Chondrocyte (in vitro differentiated cells): ENCODE measurements around the gene SCAMP2. TPM values are rescaled to one million over a fixed set of nuclear protein-coding genes. Genes with fewer than 3 reads are reported as not detected.

Source experiments
- DNase-seq: peaks from one replicate; pipeline ENCODE4 v3.0.0; 2021; ENCODE audit warnings: mixed read lengths, low spot score
- H3K27ac Mint-ChIP-seq: one replicate; pipeline ENCODE4 v1.8.0; 2021; ENCODE audit warnings: mild to moderate bottlenecking, moderate library complexity, mixed read lengths; ENCODE audit not compliant: unreplicated experiment
- H3K27me3 Mint-ChIP-seq: 2 replicates; pipeline ENCODE4 v1.8.0; 2021; ENCODE audit warnings: low read depth, mixed read lengths
- H3K36me3 Mint-ChIP-seq: 2 replicates; pipeline ENCODE4 v1.8.0; 2021; ENCODE audit warnings: low read depth, mixed read lengths
- H3K4me1 Mint-ChIP-seq: 2 replicates; pipeline ENCODE4 v1.8.0; 2021; ENCODE audit warnings: low read depth, mild to moderate bottlenecking, mixed read lengths
- H3K4me3 Mint-ChIP-seq: one replicate; pipeline ENCODE4 v1.8.0; 2021; ENCODE audit warnings: mild to moderate bottlenecking, moderate library complexity, mixed read lengths; ENCODE audit not compliant: unreplicated experiment
- H3K9me3 Mint-ChIP-seq: 2 replicates; pipeline ENCODE4 v1.8.0; 2021; ENCODE audit warnings: low read depth, mixed read lengths
- total RNA-seq: library from RNA; stranded (reverse); gene quantifications from 3 replicates; pipeline ENCODE4 v1.2.1, GENCODE V29; 2021
- TF ChIP-seq, protein P1 (sequence below): fragments of 200-600 bp; sonication (generic); IDR thresholded peaks from 2 replicates; pipeline ENCODE4 v1.5.0; 2021; ENCODE audit warnings: antibody characterized with exemption, mild to moderate bottlenecking, moderate library complexity

SCAMP2 gene
- total RNA-seq, 1 donor from 2014 or later: 67.9 TPM

- Mint-ChIP-seq H3K27ac (no peak overlapping the region), H3K4me3 (peak overlapping the region; percentile 90), H3K36me3 (peaks cover 8% of the 10 kb centered on the region), H3K27me3 (no peaks in the 10 kb centered on the region), H3K4me1 (peaks cover 22% of the 10 kb centered on the region), H3K9me3 (no peaks in the 10 kb centered on the region)
- TF ChIP-seq, protein P1, sequence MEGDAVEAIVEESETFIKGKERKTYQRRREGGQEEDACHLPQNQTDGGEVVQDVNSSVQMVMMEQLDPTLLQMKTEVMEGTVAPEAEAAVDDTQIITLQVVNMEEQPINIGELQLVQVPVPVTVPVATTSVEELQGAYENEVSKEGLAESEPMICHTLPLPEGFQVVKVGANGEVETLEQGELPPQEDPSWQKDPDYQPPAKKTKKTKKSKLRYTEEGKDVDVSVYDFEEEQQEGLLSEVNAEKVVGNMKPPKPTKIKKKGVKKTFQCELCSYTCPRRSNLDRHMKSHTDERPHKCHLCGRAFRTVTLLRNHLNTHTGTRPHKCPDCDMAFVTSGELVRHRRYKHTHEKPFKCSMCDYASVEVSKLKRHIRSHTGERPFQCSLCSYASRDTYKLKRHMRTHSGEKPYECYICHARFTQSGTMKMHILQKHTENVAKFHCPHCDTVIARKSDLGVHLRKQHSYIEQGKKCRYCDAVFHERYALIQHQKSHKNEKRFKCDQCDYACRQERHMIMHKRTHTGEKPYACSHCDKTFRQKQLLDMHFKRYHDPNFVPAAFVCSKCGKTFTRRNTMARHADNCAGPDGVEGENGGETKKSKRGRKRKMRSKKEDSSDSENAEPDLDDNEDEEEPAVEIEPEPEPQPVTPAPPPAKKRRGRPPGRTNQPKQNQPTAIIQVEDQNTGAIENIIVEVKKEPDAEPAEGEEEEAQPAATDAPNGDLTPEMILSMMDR: no peak
- DNase-seq: no peak
These were observed 31.2 kb downstream of the SCAMP2 start for GRCh38 chr15:74841891-74842373.

DNA sequence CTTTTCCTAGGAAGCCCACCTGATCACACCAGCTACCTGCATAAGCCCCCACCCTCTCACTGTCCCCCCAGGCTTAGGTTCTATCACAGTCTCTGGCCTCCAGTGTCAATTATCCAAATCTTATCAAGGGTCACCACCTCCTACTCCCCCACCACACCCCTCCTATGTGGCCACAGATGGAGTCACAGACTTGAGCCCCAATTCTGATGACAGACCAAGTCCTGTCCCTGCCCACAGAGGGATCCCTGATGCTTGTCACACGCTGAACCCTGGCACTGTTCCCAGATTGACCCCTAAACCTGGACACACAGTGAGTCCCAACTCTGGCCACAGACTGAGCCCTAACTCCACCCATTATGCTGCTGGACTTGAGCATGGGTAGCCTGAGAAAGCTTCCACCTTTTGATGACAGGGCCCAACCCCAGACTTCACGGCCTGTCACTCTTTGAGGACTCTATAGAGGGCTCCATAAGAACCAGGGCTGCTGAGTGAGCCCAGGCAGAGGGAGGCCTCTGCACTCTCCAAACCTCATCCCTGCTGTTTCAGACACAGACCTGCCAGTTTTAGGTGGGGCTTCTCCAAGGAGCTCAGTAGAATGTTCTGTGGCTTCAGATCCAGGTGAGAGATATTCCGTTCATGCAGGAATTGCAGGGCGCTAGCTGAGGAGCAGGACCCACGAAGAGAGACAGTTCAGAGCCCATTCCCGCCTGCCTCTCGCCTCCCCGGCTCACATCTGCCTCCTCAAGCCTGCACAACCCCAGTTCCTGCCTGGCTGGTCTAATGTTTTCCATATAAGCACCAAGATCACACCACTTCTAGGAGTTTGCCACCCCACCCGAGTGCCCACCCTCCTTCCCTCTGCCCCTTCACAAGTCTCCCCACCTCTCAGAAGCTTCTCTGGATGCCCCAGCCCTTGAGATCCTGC, 32.1 kb downstream of the SCAMP2 start:
- no peak overlapping the region for H3K27ac Mint-ChIP-seq
- peak overlapping the region; percentile 28 for H3K4me3 Mint-ChIP-seq
- H3K4me1 Mint-ChIP-seq: peaks cover 22% of the 10 kb centered on the region
- DNase-seq: no peak
- H3K27me3 Mint-ChIP-seq: no peaks in the 10 kb centered on the region
- TF ChIP-seq, protein P1: no peak
- H3K36me3 Mint-ChIP-seq: peaks cover 7% of the 10 kb centered on the region
- no peaks in the 10 kb centered on the region for H3K9me3 Mint-ChIP-seq

DNA sequence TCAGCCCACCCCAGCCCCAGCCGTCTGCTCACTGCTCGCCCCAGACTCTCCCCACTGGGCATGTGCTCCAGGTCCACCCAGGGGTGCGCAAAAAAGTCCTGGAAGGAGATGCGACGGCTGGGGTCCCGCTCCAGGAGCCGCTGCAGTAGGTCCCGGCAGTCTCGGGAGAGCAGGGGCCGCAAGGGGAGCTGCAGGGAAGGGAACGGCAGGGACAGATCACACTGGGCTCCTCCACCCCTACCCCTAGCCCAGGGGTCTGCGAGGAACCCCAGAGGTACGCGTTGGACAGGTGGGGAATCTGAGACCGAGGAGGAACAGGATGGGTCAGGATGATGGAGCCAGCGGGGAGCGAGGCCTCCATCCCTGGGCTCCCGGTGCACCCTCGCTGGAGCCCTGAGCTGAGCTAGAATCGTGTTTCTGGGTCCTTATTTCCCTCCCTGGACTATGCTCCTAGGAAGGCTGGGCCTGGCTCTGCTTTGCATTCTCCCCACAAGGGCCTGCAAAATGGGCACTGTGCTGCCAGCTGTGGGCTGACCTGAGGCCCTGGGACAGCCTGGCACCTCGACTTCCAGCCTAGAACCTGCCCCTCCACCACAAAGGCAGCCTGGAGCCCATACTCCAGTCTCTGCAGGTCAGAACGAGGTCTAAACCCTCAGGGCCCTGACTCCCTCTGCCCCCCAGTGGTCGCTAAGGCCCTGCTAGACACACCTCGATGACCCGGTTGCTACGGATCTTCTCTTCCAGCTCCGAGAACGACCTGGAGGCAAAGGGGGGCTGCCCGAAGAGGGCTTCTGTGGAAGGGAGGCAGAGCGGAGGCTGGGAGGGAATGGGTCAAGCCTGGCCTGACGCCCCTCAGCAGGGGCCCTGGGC, 33.4 kb downstream of the SCAMP2 start:
- no peak overlapping the region for H3K27ac Mint-ChIP-seq
- H3K4me3 Mint-ChIP-seq: no peak overlapping the region
- H3K27me3 Mint-ChIP-seq: no peaks in the 10 kb centered on the region
- TF ChIP-seq, protein P1: no peak
- H3K4me1 Mint-ChIP-seq: peaks cover 22% of the 10 kb centered on the region
- DNase-seq: no peak
- H3K9me3 Mint-ChIP-seq: no peaks in the 10 kb centered on the region
- peaks cover 7% of the 10 kb centered on the region for H3K36me3 Mint-ChIP-seq

- DNase-seq: no peak
- TF ChIP-seq, protein P1: no peak
- H3K4me3 Mint-ChIP-seq: no peak overlapping the region
- no peak overlapping the region for H3K27ac Mint-ChIP-seq
- H3K36me3 Mint-ChIP-seq: peaks cover 5% of the 10 kb centered on the region
- no peaks in the 10 kb centered on the region for H3K9me3 Mint-ChIP-seq
- H3K27me3 Mint-ChIP-seq: no peaks in the 10 kb centered on the region
- H3K4me1 Mint-ChIP-seq: peaks cover 22% of the 10 kb centered on the region
These were observed 34.2 kb downstream of the SCAMP2 start for GRCh38 chr15:74838746-74839525.
